Activated CD8-positive, alpha-beta memory T cell treated with anti-CD3 and anti-CD28 coated beads for 1 hour (primary cell): ENCODE measurements around the gene RABGEF1.
"Not testable (repeated sequence)": the region's sequence is repeated elsewhere in the genome, so short reads cannot be mapped to it uniquely, and the experiment has no call there.

Experiments used
- DNase-seq, 2 donors: peaks; one replicate each; pipeline ENCODE4 v3.0.0-alpha.2; 2020; ENCODE audit warnings: low read depth in 1 of 2; ENCODE audit errors: extremely low read depth in 1 of 2

RABGEF1 gene

DNA sequence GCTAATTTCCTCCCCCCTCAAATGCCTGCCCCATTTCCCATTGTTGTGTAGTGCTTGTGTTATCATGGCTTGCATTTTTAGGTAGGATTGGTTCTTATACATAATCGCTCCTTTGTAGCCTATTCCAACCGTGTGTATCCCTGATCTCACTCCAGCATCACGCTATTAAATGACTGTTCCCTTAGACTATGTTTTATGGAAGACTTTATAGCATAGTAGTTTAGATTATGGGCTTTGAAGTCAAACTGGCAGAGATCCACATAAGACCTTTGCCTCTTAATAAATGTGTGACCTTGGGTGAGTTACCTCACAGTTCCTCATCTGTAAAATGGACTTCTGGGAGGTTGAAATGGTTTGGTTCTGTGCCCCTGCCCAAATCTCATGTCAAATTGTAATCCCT lies 5.4 kb upstream of the RABGEF1 start:
- DNase-seq, result no peak

DNA sequence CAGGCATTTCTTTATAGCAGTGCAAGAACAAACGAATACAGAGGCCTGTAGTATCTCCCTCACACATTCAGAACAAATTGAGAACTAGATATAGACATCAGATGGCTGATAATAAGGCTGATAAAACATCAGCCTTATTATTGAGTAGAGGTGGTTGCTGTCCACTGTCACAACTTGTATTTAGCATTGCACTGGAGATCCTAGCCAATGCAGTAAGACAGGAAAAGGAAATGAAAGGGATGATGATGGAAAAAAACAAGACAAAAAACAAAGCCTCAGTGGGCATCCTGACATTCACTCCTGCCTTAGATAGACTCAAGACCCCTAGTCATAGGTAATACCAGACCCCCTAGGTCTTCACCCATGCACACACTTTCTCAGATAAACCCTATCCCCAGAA lies 4.7 kb upstream of the RABGEF1 start:
- DNase-seq, result no peak

DNA sequence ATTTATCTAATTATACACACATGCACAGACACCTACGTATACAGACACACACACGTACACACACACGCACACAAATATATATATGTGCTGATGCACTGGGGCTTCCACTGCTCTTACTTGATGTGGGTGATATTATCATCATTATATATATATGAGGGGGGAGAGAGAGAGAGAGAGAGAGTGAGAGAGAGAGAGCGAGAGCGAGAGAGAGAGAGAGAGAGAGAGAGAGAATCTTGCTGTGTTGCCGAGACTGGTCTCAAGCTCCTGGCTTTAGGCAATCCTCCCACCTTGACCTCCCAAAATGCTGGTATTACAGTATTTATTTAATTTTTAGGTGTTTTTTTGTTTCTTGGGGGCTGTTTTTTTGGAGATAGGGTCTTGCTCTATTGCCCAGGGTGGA lies 3.6 kb upstream of the RABGEF1 start:
- no peak for DNase-seq

DNA sequence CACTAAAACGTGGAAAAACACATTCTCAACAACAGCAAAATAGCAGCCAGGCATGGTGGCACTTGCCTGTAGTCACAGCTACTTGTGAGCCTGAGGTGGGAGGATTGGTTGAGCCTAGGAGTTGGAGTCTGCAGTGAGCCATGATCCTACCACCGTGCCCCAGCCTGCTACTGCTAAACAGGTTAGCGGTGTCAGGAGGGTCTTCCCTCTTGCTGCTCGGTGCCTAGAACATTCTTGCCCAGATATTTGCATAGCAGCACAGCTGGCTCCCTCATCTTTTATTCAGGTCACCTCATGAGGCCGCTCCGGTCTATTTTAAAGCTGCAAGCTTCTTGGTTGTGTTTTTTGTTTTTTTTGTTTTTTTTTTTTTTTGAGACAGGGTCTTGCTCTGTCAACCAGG lies 2.9 kb upstream of the RABGEF1 start:
- DNase-seq, result no peak

DNA sequence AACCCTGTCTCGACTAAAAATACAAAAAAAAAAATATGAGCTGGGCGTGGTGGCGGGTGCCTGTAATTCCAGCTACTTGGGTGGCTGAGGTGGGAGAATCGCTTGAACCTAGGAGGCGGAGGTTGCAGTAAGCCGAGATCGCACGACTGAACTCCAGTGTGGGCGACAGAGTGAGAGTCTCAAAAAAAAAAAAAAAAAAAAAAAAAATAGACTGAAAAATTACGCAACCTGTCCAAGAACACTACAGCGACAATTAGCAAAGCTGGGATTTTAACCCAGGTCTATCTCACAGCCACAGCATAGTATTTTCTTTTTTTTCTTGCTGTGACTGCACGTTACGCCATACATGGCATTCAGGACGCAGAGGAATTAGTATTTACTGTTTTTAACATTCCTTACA lies 1.1 kb upstream of the RABGEF1 start:
- no peak for DNase-seq

DNA sequence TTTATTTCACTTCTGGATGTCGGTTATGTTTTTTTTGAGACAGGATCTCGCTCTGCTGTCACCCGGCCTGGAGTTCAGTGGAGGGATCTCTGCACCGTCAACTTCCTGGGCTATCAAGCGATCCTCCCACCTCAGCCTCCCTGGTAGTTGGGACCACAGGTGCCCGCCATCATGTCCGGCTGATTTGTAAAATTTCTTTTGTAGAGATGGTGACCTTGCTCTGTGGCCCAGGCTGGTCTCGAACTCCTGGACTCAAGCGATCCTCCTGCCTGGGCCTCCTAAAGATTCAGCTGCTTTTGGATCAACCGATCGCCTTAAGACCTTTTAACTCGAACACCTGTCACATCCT lies 606 bp upstream of the RABGEF1 start:
- DNase-seq, result no peak

DNA sequence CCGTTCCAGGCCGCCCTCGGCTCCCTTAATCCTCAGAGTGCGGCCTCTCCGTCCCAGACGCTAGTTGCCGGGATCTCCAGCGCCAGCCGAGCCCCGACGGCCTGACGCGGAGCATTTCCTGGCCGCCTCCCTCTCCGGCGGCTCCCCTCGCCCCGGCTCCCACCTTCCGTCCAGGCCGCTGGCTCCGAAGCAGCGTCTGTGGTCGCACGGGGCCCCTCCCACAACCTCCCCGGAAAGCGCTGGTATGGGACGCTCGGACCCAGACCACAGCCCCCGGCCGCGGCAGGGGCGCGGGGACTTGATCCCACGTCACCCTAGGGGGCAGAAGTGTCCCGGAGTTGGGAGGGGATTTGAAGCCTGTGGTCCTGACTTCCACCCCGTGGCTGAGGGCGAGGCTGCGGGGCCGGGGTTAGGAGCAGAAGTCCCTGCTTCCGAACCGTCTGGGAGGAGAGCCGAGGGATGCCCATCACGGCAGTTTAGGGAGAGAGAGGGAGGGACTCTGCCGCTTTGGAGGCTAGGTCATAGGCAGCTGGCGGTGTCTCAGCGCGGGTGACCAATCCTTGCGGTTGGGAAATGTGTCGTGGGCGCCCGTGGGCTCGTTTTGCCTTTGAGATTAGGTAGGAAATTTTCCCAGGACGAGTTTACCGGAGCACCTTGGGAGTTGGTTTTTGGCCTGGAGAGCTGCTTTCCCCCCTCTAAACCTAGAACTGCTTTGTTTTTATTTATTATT lies 612 bp downstream of the RABGEF1 start:
- DNase-seq, result peak in 1 of 2 donors; percentile 14

DNA sequence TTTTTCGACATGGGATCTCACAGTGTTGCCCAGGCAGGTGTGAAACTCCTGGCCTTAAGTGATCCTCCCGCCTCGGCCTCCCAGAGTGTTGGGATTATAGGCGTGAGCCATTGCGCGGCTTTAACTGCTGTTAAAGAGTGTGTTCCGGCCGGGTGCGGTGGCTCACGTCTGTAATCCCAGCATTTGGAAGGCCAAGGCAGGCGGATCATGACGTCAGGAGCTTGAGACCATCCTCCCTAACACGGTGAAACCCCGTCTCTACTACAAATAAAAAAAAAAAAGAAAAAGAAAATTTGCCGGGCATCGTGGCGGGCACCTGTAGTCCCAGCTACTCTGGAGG lies 1.1 kb downstream of the RABGEF1 start:
- no peak for DNase-seq

DNA sequence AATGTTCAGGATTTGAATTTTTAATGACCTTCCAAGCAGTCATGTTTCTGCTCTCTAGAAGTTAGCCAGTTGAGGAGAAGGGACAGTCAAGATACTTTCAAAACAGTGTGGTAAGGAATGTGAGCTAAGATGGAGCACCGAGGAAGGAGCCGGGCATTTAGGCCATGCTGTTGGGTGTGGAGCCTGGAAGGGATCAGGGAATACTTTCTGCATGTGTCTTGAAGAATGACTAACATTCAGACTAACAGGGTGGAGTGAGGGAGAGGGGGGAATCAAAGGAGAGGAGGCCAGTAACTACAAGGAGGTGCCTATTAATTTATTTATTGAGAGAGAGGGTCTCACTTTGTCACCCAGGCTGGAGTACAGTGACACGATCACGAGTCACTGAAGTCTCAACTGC lies 1.8 kb downstream of the RABGEF1 start:
- not testable (repeated sequence) for DNase-seq

DNA sequence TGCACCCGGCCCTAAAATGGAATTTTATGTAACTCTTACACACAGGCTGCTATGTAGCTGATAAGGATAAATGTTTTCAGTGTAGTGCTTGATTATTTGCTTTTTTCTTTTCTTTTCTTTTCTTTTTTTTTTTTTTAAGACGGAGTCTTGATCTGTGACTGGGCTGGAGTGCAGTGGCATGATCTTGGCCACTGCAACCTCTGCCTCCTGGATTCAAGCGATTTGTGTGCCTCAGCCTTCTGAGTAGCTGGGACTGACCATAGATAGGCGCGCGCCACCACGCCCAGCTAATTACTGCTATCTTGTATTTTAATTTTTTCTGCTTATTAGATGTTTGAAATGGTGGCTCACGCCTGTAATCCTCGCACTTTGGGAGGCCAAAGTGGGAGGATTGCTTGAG lies 3.4 kb downstream of the RABGEF1 start:
- no peak for DNase-seq

DNA sequence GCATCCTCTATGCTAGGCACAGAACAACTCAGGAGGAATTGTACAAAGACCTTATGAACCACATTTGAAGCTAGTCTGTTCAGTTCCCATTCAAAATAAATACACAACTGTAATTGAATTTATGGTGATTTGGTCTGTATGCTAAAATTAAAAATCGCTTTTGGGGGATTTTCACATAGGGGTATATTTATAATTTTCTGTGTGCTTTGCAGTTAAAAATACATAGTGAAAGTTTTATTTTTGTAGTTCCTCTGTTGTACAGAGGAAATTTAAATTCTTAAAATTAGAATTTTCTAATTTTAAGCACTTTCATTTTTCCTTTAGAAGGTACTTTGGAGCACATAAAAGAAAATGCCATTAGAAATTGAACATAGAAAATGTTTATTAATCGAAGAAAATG lies 6.9 kb downstream of the RABGEF1 start:
- no peak for DNase-seq

DNA sequence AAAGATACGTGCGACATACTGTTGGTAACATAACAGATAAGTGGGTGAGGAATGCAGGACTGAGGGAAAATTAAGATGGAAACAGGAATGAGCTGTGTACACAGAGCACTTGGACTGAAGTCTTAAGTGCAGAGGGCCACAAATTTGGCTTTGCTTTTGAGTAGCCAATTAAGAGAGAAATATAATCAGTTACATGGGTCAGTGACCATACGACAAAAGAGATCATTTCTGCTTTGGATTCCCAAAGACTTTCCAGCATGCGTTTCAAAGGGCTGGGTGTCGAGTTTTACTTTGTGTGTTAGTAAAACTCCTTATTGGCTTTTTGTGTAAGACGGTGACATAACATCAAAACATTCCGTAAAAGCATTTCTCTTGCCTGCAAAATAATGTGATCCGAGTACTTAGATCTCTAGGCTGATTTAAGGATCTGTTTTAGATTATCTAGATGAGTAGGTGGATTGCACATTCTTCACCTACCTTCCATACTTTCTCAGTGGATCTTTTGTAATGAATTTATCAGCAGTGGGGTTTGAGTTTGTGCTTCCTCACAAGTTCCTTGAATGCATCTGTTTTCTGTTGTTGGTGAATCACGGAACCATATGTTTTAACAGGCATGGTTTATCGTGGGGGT lies 7.5 kb downstream of the RABGEF1 start:
- DNase-seq, result no peak

DNA sequence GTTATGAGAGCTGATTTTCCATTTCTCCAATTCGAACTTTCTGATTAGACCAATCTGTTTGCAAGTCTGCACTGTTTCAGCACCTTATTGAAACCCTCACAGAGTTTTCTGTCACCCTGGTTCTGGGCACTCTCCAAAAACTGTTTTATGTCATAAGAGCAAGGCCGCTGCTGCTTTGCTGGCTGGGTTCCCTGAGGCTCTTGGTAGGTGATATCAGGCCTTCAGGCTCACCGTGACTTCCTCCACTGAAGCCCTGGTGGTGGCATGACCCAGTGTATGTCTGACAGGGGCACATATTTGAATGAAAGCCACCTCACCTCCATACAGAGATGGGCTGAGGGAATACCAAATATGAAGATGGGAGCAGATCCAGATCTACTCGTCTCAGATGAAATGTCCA lies 8.3 kb downstream of the RABGEF1 start:
- no peak for DNase-seq

DNA sequence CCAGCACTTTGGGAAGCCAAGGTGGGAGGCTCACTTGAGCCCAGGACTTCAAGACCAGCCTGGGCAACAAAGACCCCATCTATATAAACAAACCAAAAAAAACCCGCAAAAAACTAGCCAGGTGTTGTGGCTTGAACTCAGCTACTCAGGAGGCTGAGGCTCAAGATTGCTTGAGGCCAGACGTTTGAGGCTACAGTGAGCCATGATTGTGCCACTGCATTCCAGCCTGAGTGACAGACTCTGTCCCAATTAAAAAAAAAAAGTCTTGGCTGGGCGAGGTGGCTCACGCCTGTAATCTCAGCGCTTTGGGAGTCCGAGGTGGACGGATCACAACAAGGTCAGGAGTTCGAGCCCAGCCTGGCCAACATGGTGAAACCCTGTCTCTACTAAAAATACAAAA lies 11.4 kb downstream of the RABGEF1 start:
- no peak for DNase-seq

DNA sequence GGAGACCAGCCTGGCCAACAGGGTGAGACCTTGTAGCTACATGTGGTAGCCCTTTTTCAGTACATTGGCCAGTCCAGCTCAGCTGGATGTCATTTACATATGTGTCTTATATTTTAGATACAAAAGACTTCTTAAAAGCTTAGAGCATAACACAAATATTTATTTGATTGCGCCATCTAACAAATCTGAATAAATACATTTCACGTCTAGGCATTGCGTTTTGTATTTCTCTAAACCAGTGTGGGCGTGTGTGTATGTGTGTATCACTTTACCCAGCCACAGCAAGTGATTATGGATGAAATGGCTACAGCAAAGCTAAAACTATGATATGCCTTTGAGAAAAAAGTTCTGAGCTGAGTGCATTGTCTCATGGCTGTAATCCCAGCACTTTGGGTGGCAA lies 14.0 kb downstream of the RABGEF1 start:
- no peak for DNase-seq

DNA sequence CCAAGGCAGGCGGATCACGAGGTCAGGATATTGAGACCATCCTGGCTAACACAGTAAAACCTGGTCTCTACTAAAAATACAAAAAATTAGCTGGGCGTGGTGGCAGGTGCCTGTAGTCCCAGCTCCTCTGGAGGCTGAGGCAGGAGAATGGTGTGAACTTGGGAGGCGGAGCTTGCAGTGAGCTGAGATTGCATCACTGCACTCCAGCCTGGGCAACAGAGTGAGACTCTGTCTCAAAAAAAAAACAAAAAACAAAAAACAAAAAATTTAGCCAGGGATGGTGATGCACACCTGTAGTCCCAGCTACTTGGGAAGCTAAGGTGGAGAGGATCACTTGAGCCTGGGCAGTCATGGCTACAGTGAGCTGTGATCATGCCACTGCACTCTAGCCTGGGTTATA lies 14.5 kb downstream of the RABGEF1 start:
- DNase-seq, result not testable (repeated sequence)

DNA sequence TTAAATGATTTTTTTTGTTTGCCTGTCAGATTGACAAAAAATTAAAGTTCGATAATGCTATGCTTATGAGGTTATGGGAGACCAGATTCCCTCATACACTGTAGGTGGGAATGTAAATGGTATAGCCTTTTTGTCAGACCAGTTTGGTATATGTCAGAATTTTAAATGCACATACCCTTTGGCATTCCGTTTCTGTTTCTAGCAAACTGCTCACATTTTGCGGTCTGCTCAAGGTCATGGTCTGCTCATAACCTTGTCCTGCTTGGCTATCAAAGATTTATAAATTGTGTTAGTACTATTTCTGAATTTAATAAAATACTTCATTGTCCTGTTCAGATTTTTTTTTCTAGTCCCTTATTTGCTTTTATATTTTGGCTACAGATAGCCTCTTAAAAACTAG lies 15.7 kb downstream of the RABGEF1 start:
- not testable (repeated sequence) for DNase-seq

DNA sequence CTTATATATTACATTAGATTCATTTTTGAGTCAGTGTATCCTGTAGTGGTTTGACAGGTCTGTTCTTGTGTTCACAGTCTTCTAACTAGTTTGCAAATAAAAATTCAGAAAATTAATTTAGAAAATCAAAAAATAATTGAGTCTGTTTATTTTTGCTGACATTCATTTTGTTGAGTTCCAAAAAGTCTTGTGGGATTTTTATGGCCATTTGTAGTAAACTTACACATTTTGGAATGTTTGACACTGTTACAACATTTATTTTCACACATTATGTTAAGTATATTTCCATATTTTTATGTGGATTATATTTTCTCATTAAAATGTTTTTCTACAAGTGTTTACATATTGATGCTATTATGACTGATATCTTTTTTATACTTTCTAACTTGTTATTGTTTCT lies 16.4 kb downstream of the RABGEF1 start:
- no peak for DNase-seq

DNA sequence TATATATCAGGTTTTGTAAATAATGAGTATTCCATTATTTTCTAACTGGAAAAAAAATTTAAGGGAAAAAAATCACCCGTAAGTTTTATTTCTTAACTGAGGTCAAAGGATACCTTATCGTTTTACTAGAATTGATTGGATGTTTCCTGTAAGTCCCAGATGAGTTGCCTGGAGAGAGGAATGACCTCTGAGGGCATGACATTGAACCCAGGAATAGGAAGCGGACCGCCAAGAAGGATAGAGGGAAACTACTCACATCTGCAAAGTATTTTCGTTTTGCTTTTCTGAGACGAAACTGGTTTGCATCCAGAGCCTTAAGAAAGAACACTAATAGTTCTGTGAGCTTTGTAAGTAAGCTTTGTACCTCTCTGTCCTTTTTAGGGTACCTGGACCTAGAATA lies 17.4 kb downstream of the RABGEF1 start:
- no peak for DNase-seq

DNA sequence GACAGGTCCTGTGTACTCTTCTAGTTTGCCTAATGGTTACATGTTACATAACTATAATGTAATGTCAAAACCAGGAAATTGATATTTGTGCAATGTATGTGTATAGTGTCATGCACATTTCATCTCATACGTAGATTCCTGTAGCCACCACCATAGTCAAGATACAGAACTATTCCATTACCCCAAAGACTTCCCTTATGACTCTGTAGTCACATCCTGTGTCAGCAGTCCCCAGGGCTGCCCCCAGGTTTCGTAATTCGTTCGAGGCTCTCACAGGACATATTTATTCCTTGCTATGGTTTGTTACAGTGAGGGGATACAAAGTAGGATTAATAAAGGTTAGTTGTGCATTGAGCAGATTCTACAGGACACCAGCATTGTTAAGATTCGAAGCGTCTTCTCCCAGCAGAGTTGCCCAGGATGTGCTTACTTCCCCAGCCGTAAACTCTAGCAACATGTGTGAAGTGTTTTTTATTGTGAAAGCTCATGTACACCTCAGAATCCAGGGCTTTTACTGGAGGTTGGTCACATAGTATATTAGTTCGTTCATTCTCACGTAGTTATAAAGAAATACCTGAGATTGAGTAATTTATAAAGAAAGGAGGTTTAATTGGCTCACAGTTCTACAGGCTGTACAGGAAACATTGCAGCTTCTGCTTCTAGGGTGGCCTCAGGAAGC lies 18.6 kb downstream of the RABGEF1 start:
- no peak for DNase-seq

DNA sequence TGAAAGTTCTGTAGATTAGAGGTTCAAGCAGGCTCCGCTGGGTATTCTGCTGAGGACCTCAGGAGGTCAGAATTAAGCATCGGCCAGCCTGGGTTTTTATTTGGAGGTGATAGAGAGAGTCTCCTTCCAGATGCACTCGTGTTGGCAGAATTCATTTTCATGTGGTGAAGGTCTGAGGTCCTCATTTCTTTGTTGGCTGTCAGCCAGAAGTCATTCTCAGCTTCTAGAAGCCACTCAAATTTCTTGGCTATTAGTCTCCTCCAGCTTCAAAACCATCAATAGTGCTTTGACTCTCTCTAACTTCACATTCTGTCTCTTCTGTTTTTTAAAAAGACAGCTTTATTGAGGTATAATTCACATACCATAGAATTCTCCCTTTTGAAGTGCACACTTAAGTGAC lies 22.6 kb downstream of the RABGEF1 start:
- not testable (repeated sequence) for DNase-seq

DNA sequence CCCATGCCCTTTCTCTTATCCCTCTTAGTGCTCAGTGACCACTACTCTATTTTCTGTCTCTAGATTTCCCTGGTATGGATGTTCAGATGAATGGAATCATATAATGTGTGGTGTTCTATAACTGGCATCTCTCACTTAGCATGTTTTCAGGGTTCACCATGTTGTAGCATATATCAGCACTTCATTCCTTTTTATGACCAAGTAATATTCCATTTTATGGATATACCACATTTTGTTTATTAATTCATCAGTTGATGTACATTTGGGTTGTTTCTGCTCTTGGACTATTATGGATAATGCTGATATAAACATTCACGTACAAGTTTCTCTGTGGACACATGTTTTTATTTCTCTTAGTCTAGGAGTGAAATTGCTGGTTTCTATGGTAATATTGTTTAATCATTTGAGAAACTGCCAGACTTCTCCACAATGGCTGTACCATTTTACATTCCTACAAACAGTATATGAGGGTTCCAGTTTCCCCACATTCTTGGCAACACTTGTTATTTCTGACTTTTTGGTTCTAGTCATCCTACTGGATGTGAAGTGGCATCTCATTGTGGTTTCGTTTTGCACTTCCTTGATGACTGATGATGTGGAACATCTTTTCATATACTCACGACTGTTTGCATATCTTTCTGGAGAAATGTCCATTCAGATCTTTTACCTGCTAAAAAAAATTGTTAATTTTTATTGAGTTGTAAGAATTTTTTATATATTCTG lies 23.3 kb downstream of the RABGEF1 start:
- DNase-seq, result not testable (repeated sequence)
